H1 (cell line): ENCODE measurements around the gene SLC7A8. TPM values are rescaled to one million over a fixed set of nuclear protein-coding genes. Genes with fewer than 3 reads are reported as not detected.

Experiments
- CTCF ChIA-PET: fragments of 300-600 bp; sonication (Branson Sonifier 250); formaldehyde crosslinking; loops from one replicate; lab custom pipeline; 2021; ENCODE audit not compliant: partially characterized antibody; lab: Charles Lee
- POLR2A ChIA-PET: fragments of 300-600 bp; sonication (Branson Sonifier 250); formaldehyde crosslinking; loops from one replicate; lab custom pipeline; 2021; ENCODE audit warnings: inconsistent platforms; ENCODE audit not compliant: partially characterized antibody; lab: Charles Lee
- DNase-seq, 2 experiments: peaks; one replicate each; pipeline versions ENCODE4 v3.0.0 to v3.0.0-alpha.2; 2010 to 2022; ENCODE audit warnings: low spot score in 2 of 2, low read depth in 1 of 2, mixed read lengths in 1 of 2
- FAIRE-seq: peaks from 2 replicates; lab custom pipeline; 2011; peaks lifted over from hg19 to GRCh38; lab: Jason Lieb, UNC
- H2AFZ ChIP-seq: 2 replicates; pipeline ENCODE4 v1.8.1; 2012; ENCODE audit warnings: low read length, inconsistent platforms
- H2AK5ac ChIP-seq: 2 replicates; pipeline ENCODE4 v1.6.1; 2013; ENCODE audit warnings: low read depth, low read length
- H2BK120ac ChIP-seq: replicated peaks from 2 replicates; pipeline ENCODE3; 2013; ENCODE audit warnings: low read depth, low read length, inconsistent platforms
- H2BK12ac ChIP-seq: 2 replicates; pipeline ENCODE4 v1.6.1; 2013; ENCODE audit warnings: low read depth, low read length
- H2BK15ac ChIP-seq: 2 replicates; pipeline ENCODE4 v1.6.1; 2013; ENCODE audit warnings: low read length
- H2BK20ac ChIP-seq: 2 replicates; pipeline ENCODE4 v1.6.1; 2013; ENCODE audit warnings: low read length
- H2BK5ac ChIP-seq: 2 replicates; pipeline ENCODE4 v1.6.1; 2013; ENCODE audit warnings: low read depth, low read length
- H3K14ac ChIP-seq: 2 replicates; pipeline ENCODE4 v1.6.1; 2013; ENCODE audit warnings: inconsistent platforms; ENCODE audit not compliant: insufficient read length
- H3K18ac ChIP-seq: 2 replicates; pipeline ENCODE4 v1.6.1; 2013; ENCODE audit warnings: low read length; ENCODE audit errors: extremely low read depth
- H3K23ac ChIP-seq: 2 replicates; pipeline ENCODE4 v1.6.1; 2013; ENCODE audit warnings: inconsistent platforms; ENCODE audit not compliant: insufficient read length
- H3K23me2 ChIP-seq: 2 replicates; pipeline ENCODE4 v1.6.1; 2013; ENCODE audit warnings: low read depth, low read length
- H3K27ac ChIP-seq: 2 replicates; pipeline ENCODE4 v1.6.1; 2011; ENCODE audit warnings: low read depth, low read length, inconsistent platforms
- H3K27me3 ChIP-seq, 4 experiments: replicated peaks in 1 of 4; 1 replicate in 1 of 4; 2 replicates in 3 of 4; pipeline versions ENCODE4 v1.6.1 to v1.8.1; 2011 to 2013; ENCODE audit warnings: low read length in 3 of 4, mild to moderate bottlenecking in 3 of 4, inconsistent platforms in 2 of 4, mixed read lengths in 2 of 4, moderate library complexity in 1 of 4; ENCODE audit not compliant: control insufficient read depth in 3 of 4, insufficient read depth in 3 of 4; ENCODE audit errors: extremely low read depth in 1 of 4
- H3K36me3 ChIP-seq, 4 experiments: 2 replicates each; pipeline versions ENCODE4 v1.6.1 to v1.8.1; 2011 to 2013; ENCODE audit warnings: mild to moderate bottlenecking in 4 of 4, low read length in 3 of 4, moderate library complexity in 2 of 4, control low read depth in 1 of 4, inconsistent platforms in 1 of 4; ENCODE audit not compliant: insufficient read depth in 4 of 4, control insufficient read depth in 2 of 4
- H3K4ac ChIP-seq: replicated peaks from 2 replicates; pipeline ENCODE3; 2013; ENCODE audit warnings: low read length, low read depth, mixed read lengths, inconsistent platforms; ENCODE audit not compliant: insufficient read length
- H3K4me1 ChIP-seq, 4 experiments: replicated peaks in 1 of 4; 1 replicate in 1 of 4; 2 replicates in 3 of 4; pipeline versions ENCODE4 v1.6.1 to v1.8.1; 2011 to 2013; ENCODE audit warnings: low read length in 3 of 4, inconsistent platforms in 2 of 4, mixed read lengths in 1 of 4; ENCODE audit not compliant: insufficient read depth in 4 of 4, control insufficient read depth in 3 of 4
- H3K4me2 ChIP-seq, 2 experiments: 2 replicates each; pipeline versions ENCODE4 v1.6.1 to v1.8.1; 2011 to 2013; ENCODE audit warnings: low read depth in 2 of 2, low read length in 2 of 2, control low read depth in 1 of 2, inconsistent platforms in 1 of 2, mild to moderate bottlenecking in 1 of 2; ENCODE audit not compliant: insufficient read depth in 1 of 2
- H3K4me3 ChIP-seq, 4 experiments: fragments of 200-600, 300-600 bp in 1 of 4; sonication (generic), shearing (Covaris generic), sonication (Bioruptor Twin) in 1 of 4; 2 replicates each; pipeline versions ENCODE4 v1.5.1 to v1.8.1; 2011 to 2016; ENCODE audit warnings: low read length in 4 of 4, low read depth in 3 of 4, control low read depth in 2 of 4, inconsistent platforms in 2 of 4, mild to moderate bottlenecking in 2 of 4, mixed read lengths in 1 of 4, moderate library complexity in 1 of 4; ENCODE audit not compliant: insufficient read depth in 2 of 4; ENCODE audit errors: extremely low read depth in 1 of 4
- H3K56ac ChIP-seq: replicated peaks from 2 replicates; pipeline ENCODE3; 2013; ENCODE audit warnings: low read depth, mild to moderate bottlenecking, mixed read lengths, low read length, inconsistent platforms; ENCODE audit not compliant: insufficient read length
- H3K79me1 ChIP-seq: 2 replicates; pipeline ENCODE4 v1.6.1; 2013; ENCODE audit warnings: low read depth, low read length, control low read depth
- H3K79me2 ChIP-seq, 2 experiments: 2 replicates each; pipeline versions ENCODE4 v1.6.1 to v1.8.1; 2012 to 2013; ENCODE audit warnings: low read length in 2 of 2, mild to moderate bottlenecking in 2 of 2, inconsistent platforms in 1 of 2; ENCODE audit not compliant: insufficient read depth in 2 of 2, control insufficient read depth in 1 of 2
- H3K9ac ChIP-seq, 4 experiments: replicated peaks in 1 of 4; 1 replicate in 1 of 4; 2 replicates in 3 of 4; pipeline versions ENCODE4 v1.6.1 to v1.8.1; 2011 to 2013; ENCODE audit warnings: low read depth in 3 of 4, low read length in 3 of 4, control low read depth in 2 of 4, mild to moderate bottlenecking in 2 of 4, moderate library complexity in 2 of 4, inconsistent platforms in 1 of 4; ENCODE audit errors: extremely low read depth in 1 of 4
- H3K9me3 ChIP-seq, 2 experiments: 2 replicates each; pipeline versions ENCODE4 v1.6.1 to v1.8.1; 2012 to 2013; ENCODE audit warnings: mild to moderate bottlenecking in 2 of 2, moderate library complexity in 2 of 2, control low read depth in 1 of 2, inconsistent platforms in 1 of 2, low read depth in 1 of 2, low read length in 1 of 2, mixed read lengths in 1 of 2; ENCODE audit not compliant: insufficient read depth in 2 of 2
- H4K20me1 ChIP-seq, 2 experiments: replicated peaks in 1 of 2; 2 replicates each; pipeline versions ENCODE3 to v1.8.1; 2011 to 2013; ENCODE audit warnings: inconsistent platforms in 2 of 2, low read length in 2 of 2, mild to moderate bottlenecking in 1 of 2; ENCODE audit not compliant: insufficient read depth in 2 of 2, control insufficient read depth in 1 of 2
- H4K5ac ChIP-seq: 2 replicates; pipeline ENCODE4 v1.6.1; 2013; ENCODE audit warnings: low read length, low read depth, mixed read lengths, inconsistent platforms; ENCODE audit not compliant: insufficient read length
- H4K8ac ChIP-seq: 2 replicates; pipeline ENCODE4 v1.8.0; 2013; ENCODE audit warnings: mild to moderate bottlenecking, moderate library complexity, low read length, inconsistent platforms; ENCODE audit not compliant: insufficient read depth; ENCODE audit errors: extremely low read depth
- H4K91ac ChIP-seq: replicated peaks from 2 replicates; pipeline ENCODE3; 2013; ENCODE audit warnings: low read length, mixed read lengths, inconsistent platforms; ENCODE audit not compliant: insufficient read length
- CTCF ChIP-seq, 3 experiments: IDR thresholded peaks; 1 replicate in 2 of 3; 2 replicates in 1 of 3; pipeline versions ENCODE4 v1.5.1 to v1.6.1; 2011; ENCODE audit warnings: low read length in 3 of 3, mild to moderate bottlenecking in 3 of 3, inconsistent platforms in 2 of 3, low read depth in 1 of 3, moderate library complexity in 1 of 3; ENCODE audit not compliant: insufficient read depth in 1 of 3; ENCODE audit errors: control extremely low read depth in 1 of 3
- GTF2F1 ChIP-seq: IDR thresholded peaks from 2 replicates; pipeline ENCODE4 v1.6.1; 2012; ENCODE audit warnings: low read depth, low read length, improper control_type of control experiment, borderline replicate concordance
- WGBS, 2 experiments: shearing (Covaris generic) in 1 of 2; methylation state at CpG; one replicate each; pipeline versions ENCODE4 v1.1.6 to v1.1.7; 2013 to 2015; ENCODE audit warnings: low lambda C conversion rate in 2 of 2, mixed read lengths in 2 of 2, inconsistent platforms in 1 of 2, low coverage in 1 of 2, missing lambda C conversion rate in 1 of 2; ENCODE audit not compliant: insufficient replicate concordance in 2 of 2, insufficient coverage in 1 of 2, insufficient read length in 1 of 2; ENCODE audit errors: extremely low coverage in 1 of 2, missing lambda C conversion rate in 1 of 2; 5-methylcytosine and 5-hydroxymethylcytosine counted together
- polyA plus RNA-seq, 7 experiments: library from polyadenylated mRNA; depleted of rRNA in 3 of 7; stranded (reverse) in 5 of 7; unstranded in 2 of 7; fragments of >200 nt in 5 of 7; fragments of 200-250 nt in 2 of 7; gene quantifications; 1 replicate in 5 of 7; 2 replicates in 1 of 7; 4 replicates in 1 of 7; pipeline versions ENCODE4 v1.2.1 to v1.2.3, GENCODE V29; 2011 to 2013; ENCODE audit warnings: missing spikeins in 2 of 7, mixed read lengths in 2 of 7
- total RNA-seq: library from RNA; stranded (reverse); fragmentation: NEBNext Ultra II Directional; extraction: Animal tissue kit (Norgen Biotek cat#: 25700); gene quantifications from 2 replicates; pipeline ENCODE4 v1.2.1, GENCODE V29; 2021

Gene SLC7A8
- total and polyA plus RNA-seq, 2 of the 8 experiments (the other 6 are each of a cell fraction or from before 2014, with no cell fraction given), result 182 to 204 TPM

- Histone ChIP-seq H3K79me2 (peaks cover 3 to 30% of the 10 kb centered on the region in 2 experiments; a peak in 3 of 4 replicates), H3K23me2 (peaks cover under 1% of the 10 kb centered on the region; the same call in 1 of the 2 replicates), H2BK20ac (no peak overlapping the region), H4K91ac (no peak overlapping the region), H3K14ac (no peak overlapping the region), H3K27ac (no peak overlapping the region), H4K5ac (no peak overlapping the region), H4K8ac (no peak overlapping the region), H3K4ac (no peak overlapping the region), H3K36me3 (peaks cover 8 to 17% (median 10%) of the 10 kb centered on the region in 4 experiments; a peak in 7 of 8 replicates), H3K56ac (no peak overlapping the region), H3K27me3 (no peaks in the 10 kb centered on the region; a peak in 2 of 7 replicates), H2AFZ (no peak overlapping the region), H4K20me1 (peaks cover 0 to 5% of the 10 kb centered on the region in 2 experiments), H2BK120ac (no peak overlapping the region), H2BK5ac (no peak overlapping the region), H3K4me3 (no peak overlapping the region), H3K23ac (no peak overlapping the region), H2BK15ac (no peak overlapping the region), H2BK12ac (no peak overlapping the region), H2AK5ac (no peak overlapping the region), H3K18ac (no peak overlapping the region), H3K4me2 (no peak overlapping the region), H3K79me1 (peaks cover 10% of the 10 kb centered on the region), H3K9me3 (no peaks in the 10 kb centered on the region), H3K9ac (no peak overlapping the region), H3K4me1 (peaks cover 0 to 2% (median under 1%) of the 10 kb centered on the region in 4 experiments; a peak in 5 of 7 replicates)
- POLR2A ChIA-PET, result interaction anchor here (0.8 to 1.5 kb wide), 4 partner anchors 9 to 28 kb away, joined by 3 to 4 read pairs (median 4); no protein-coding TSS in a partner anchor
- FAIRE-seq (no peak), DNase-seq (no peak)
- CTCF ChIA-PET, result interaction anchor here (0.7 to 4.4 kb wide), 9 partner anchors 10 to 281 kb away, joined by 3 to 33 read pairs (median 5); no protein-coding TSS in a partner anchor
- TF ChIP-seq GTF2F1 (no peak), CTCF (IDR thresholded peaks at IDR 0.05; ENCODE audit: control extremely low read depth in 1 of 3, insufficient read depth in 1 of 3, low read depth in 1 of 3, low read length in 3 of 3) (peak in 1 of 3 experiments; percentile 19; a peak in 1 of 4 replicates)
- 95% methylated on average over 10 of the region's 10 CpGs; no CpG with 5 or more reads in 1 of the 2 experiments for WGBS, 2 experiments
Observed at GRCh38 chr14:23099212-23099861, 84.1 kb downstream of the SLC7A8 start.
